ENCODE data around the gene SPEM2.

Gene SPEM2

DNA sequence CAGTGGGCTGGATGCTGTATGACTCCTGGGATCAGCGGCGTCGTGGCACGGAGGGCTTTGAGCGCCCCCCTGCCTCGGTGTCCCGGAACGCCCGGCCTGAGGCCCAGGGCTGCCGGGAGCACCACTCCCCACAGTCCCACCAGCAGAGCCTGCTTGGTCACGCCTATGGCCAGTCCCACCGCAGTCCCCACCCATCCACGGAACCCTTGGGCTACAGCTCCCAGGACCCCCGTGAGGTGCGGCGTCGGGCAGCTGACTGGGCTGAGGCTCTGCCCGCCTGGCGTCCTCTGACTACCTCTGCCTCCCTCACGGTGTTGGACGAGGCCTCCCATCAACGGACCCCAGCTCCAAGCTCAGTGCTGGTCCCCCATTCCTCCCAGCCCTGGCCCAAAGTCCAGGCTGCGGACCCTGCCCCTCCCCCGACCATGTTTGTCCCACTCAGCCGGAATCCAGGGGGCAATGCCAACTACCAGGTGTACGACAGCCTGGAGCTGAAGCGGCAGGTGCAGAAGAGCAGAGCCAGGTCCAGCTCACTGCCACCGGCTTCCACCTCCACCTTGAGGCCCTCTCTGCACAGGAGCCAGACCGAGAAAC is 1.6 kb downstream of the SPEM2 start:
- H3K4me3 ChIP-seq (ENCODE audit: control insufficient read depth in 1 of 7, extremely low read depth in 1 of 7, insufficient read depth in 4 of 7, low read depth in 2 of 7, low read length in 6 of 7) = no peak overlapping the region
- ChIA-PET POLR2A (no interaction called here), CTCF (no interaction called here)
- H3K27me3 ChIP-seq (replicated peaks in 2 of 5; ENCODE audit: control insufficient read depth in 4 of 5, insufficient read depth in 5 of 5, low read length in 4 of 5) = no peaks in the 10 kb centered on the region
- H3K4me1 ChIP-seq (ENCODE audit: control extremely low read depth in 1 of 4, control insufficient read depth in 4 of 4, insufficient read depth in 4 of 4, low read length in 3 of 4) = no peaks in the 10 kb centered on the region
- no peaks in the 10 kb centered on the region for H3K9me3 ChIP-seq (ENCODE audit: control extremely low read depth in 1 of 5, control insufficient read depth in 4 of 5, insufficient read depth in 2 of 5, low read depth in 1 of 5, low read length in 4 of 5)
- H3K36me3 ChIP-seq (ENCODE audit: control insufficient read depth in 4 of 4, insufficient read depth in 4 of 4, low read length in 3 of 4) = no peaks in the 10 kb centered on the region
- WGBS (ENCODE audit: insufficient coverage) = 98% methylated on average over 23 of the region's 29 CpGs
- H3K27ac ChIP-seq (ENCODE audit: insufficient read depth in 1 of 2, low read depth in 1 of 2, low read length in 2 of 2, poor library complexity in 1 of 2, severe bottlenecking in 2 of 2) = no peak overlapping the region
- no peak for DNase-seq

DNA sequence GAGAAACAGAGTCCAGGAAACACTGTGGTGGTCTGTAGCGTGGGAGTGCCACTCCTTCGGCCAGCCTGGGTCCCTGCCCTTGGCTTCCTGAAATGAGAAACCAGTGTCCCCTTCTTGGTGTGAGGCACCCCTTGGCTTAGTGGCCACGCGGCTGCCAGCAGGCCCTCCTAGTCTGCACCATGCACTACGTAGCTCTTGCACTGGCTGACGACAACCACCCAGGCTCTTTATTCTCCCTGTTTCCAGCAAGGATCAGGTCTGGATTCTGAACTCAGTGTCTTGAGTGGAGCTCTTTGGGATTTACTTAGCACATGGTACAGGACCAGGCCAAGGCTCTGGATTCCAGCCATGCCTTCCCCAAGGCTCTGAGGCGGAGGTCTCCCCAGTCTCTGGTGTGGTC is 2.1 kb downstream of the SPEM2 start:
- DNase-seq = no peak
- Histone ChIP-seq H3K27me3 (replicated peaks in 2 of 5; ENCODE audit: control insufficient read depth in 4 of 5, insufficient read depth in 5 of 5, low read length in 4 of 5) (no peaks in the 10 kb centered on the region), H3K36me3 (ENCODE audit: control insufficient read depth in 4 of 4, insufficient read depth in 4 of 4, low read length in 3 of 4) (no peaks in the 10 kb centered on the region), H3K27ac (ENCODE audit: insufficient read depth in 1 of 2, low read depth in 1 of 2, low read length in 2 of 2, poor library complexity in 1 of 2, severe bottlenecking in 2 of 2) (no peak overlapping the region), H3K4me1 (ENCODE audit: control extremely low read depth in 1 of 4, control insufficient read depth in 4 of 4, insufficient read depth in 4 of 4, low read length in 3 of 4) (no peaks in the 10 kb centered on the region), H3K9me3 (ENCODE audit: control extremely low read depth in 1 of 5, control insufficient read depth in 4 of 5, insufficient read depth in 2 of 5, low read depth in 1 of 5, low read length in 4 of 5) (no peaks in the 10 kb centered on the region), H3K4me3 (ENCODE audit: control insufficient read depth in 1 of 7, extremely low read depth in 1 of 7, insufficient read depth in 4 of 7, low read depth in 2 of 7, low read length in 6 of 7) (no peak overlapping the region)
- CTCF ChIA-PET = no interaction called here
- WGBS (ENCODE audit: insufficient coverage) = 100% methylated on average over 4 of the region's 7 CpGs
- POLR2A ChIA-PET = no interaction called here

DNA sequence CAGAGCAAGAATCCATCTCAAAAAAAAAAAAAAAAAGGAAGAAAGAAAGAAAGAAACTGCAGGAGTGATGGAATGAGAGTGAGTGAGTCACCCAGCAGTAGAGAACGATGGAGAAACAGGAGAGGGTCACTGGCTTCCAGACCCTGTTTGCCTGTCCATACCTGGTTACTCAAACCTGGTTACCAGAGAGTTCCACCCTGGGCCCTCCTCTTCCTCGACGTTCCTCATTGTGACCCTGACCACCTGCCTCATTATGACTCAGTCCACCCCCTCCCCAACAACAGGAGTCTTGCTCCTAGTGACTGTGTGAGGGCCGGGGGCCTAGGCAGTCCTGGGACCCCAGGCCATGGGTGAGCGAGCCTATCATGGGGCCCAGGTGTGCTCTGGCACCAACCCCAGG is 3.1 kb downstream of the SPEM2 start, which contains the start of gene SPEM3:
Gene SPEM3 (plus strand): TSS at position 301 of the 400 bp plus-strand sequence. CDS start 46 bp downstream, at position 347.
- H3K4me3 ChIP-seq (ENCODE audit: control insufficient read depth in 1 of 7, extremely low read depth in 1 of 7, insufficient read depth in 4 of 7, low read depth in 2 of 7, low read length in 6 of 7) = no peak within 1 kb of the TSS
- no peaks in the 10 kb centered on the region for H3K36me3 ChIP-seq (ENCODE audit: control insufficient read depth in 4 of 4, insufficient read depth in 4 of 4, low read length in 3 of 4)
- DNase-seq = no peak
- 89% methylated on average over 5 of the region's 5 CpGs for WGBS (ENCODE audit: insufficient coverage)
- H3K27me3 ChIP-seq (replicated peaks in 2 of 5; ENCODE audit: control insufficient read depth in 4 of 5, insufficient read depth in 5 of 5, low read length in 4 of 5) = no peaks in the 10 kb centered on the region
- ChIA-PET POLR2A (no interaction called here), CTCF (no interaction called here)
- H3K9me3 ChIP-seq (ENCODE audit: control extremely low read depth in 1 of 5, control insufficient read depth in 4 of 5, insufficient read depth in 2 of 5, low read depth in 1 of 5, low read length in 4 of 5) = no peaks in the 10 kb centered on the region
- no peaks in the 10 kb centered on the region for H3K4me1 ChIP-seq (ENCODE audit: control extremely low read depth in 1 of 4, control insufficient read depth in 4 of 4, insufficient read depth in 4 of 4, low read length in 3 of 4)
- H3K27ac ChIP-seq (ENCODE audit: insufficient read depth in 1 of 2, low read depth in 1 of 2, low read length in 2 of 2, poor library complexity in 1 of 2, severe bottlenecking in 2 of 2) = no peak within 1 kb of the TSS

DNA sequence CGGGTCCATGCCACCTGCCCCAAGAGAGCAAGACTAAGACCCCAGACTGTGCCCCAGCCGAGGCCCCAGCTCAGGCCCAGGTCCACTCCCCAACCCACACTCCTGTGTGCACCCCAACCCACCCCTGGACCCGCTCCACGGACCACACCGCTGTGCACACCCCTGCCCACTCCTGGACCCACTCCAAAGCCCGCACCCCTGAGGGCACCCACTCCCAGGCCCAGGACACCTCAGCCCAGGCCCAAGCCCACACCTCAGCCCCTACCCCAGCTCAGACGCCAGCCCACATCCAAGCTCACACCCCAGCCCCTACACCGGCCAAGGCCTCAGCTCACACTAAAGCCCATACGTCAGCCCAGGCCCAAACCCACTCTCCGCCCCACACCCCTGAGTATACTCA is 4.3 kb downstream of the SPEM2 start:
- Histone ChIP-seq H3K9me3 (ENCODE audit: control extremely low read depth in 1 of 5, control insufficient read depth in 4 of 5, insufficient read depth in 2 of 5, low read depth in 1 of 5, low read length in 4 of 5) (no peaks in the 10 kb centered on the region), H3K4me3 (ENCODE audit: control insufficient read depth in 1 of 7, extremely low read depth in 1 of 7, insufficient read depth in 4 of 7, low read depth in 2 of 7, low read length in 6 of 7) (no peak overlapping the region), H3K27me3 (replicated peaks in 2 of 5; ENCODE audit: control insufficient read depth in 4 of 5, insufficient read depth in 5 of 5, low read length in 4 of 5) (no peaks in the 10 kb centered on the region), H3K36me3 (ENCODE audit: control insufficient read depth in 4 of 4, insufficient read depth in 4 of 4, low read length in 3 of 4) (no peaks in the 10 kb centered on the region), H3K4me1 (ENCODE audit: control extremely low read depth in 1 of 4, control insufficient read depth in 4 of 4, insufficient read depth in 4 of 4, low read length in 3 of 4) (no peaks in the 10 kb centered on the region), H3K27ac (ENCODE audit: insufficient read depth in 1 of 2, low read depth in 1 of 2, low read length in 2 of 2, poor library complexity in 1 of 2, severe bottlenecking in 2 of 2) (no peak overlapping the region)
- WGBS (ENCODE audit: insufficient coverage) = 100% methylated on average over 7 of the region's 10 CpGs
- ChIA-PET POLR2A (no interaction called here), CTCF (interaction anchor here (3.0 kb wide), 1 partner anchor 26 kb away, joined by 7 read pairs; the partner anchor contains the start of gene TMEM256)
- no peak for DNase-seq

DNA sequence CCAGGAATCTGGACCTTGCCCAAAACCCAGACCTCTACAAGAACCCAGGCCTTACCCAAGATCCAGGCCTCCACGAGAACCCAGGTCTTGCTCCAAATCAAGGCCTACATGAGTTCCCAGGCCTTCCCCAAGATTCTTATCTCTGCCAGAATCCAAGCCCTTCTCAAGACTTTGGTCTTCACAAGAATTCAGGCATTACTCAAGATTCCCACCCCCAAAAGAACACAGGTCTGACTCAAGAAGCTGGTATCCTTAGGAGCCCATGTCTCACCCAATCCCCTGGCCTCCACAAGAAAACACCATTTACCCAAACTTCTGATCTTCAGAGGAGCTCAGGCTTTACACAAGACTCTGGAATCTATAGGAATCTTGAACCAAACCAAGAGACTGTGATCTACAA is 5.8 kb downstream of the SPEM2 start:
- Histone ChIP-seq H3K9me3 (ENCODE audit: control extremely low read depth in 1 of 5, control insufficient read depth in 4 of 5, insufficient read depth in 2 of 5, low read depth in 1 of 5, low read length in 4 of 5) (no peaks in the 10 kb centered on the region), H3K27ac (ENCODE audit: insufficient read depth in 1 of 2, low read depth in 1 of 2, low read length in 2 of 2, poor library complexity in 1 of 2, severe bottlenecking in 2 of 2) (no peak overlapping the region), H3K36me3 (ENCODE audit: control insufficient read depth in 4 of 4, insufficient read depth in 4 of 4, low read length in 3 of 4) (no peaks in the 10 kb centered on the region), H3K4me1 (ENCODE audit: control extremely low read depth in 1 of 4, control insufficient read depth in 4 of 4, insufficient read depth in 4 of 4, low read length in 3 of 4) (peaks cover 0 to 11% (median 9%) of the 10 kb centered on the region in 4 experiments), H3K4me3 (ENCODE audit: control insufficient read depth in 1 of 7, extremely low read depth in 1 of 7, insufficient read depth in 4 of 7, low read depth in 2 of 7, low read length in 6 of 7) (no peak overlapping the region), H3K27me3 (replicated peaks in 2 of 5; ENCODE audit: control insufficient read depth in 4 of 5, insufficient read depth in 5 of 5, low read length in 4 of 5) (no peaks in the 10 kb centered on the region)
- ChIA-PET POLR2A (no interaction called here), CTCF (interaction anchor here (3.0 kb wide), 1 partner anchor 28 kb away, joined by 7 read pairs; the partner anchor contains the start of gene TMEM256)
- 100% methylated on average over 1 of the region's 1 CpG for WGBS (ENCODE audit: insufficient coverage)
- DNase-seq = no peak

DNA sequence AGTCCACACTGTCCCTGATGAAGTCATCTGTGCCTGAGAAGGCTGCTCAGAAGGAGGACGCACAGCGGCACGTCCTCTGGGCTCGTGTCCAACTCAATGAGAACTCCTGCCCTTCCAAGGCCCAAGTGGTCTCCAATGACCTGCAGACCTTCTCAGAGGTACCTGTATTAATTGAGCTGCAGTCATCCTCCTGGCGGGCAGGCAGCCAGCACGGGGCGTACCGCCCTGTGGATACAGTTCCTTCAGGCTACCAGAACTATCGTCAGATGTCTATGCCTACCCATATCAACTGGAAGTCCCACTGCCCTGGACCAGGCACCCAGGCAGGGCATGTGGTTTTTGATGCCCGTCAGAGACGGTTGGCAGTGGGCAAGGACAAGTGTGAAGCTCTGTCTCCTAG is 6.9 kb downstream of the SPEM2 start:
- Histone ChIP-seq H3K36me3 (ENCODE audit: control insufficient read depth in 4 of 4, insufficient read depth in 4 of 4, low read length in 3 of 4) (no peaks in the 10 kb centered on the region), H3K27ac (ENCODE audit: insufficient read depth in 1 of 2, low read depth in 1 of 2, low read length in 2 of 2, poor library complexity in 1 of 2, severe bottlenecking in 2 of 2) (no peak overlapping the region), H3K27me3 (replicated peaks in 2 of 5; ENCODE audit: control insufficient read depth in 4 of 5, insufficient read depth in 5 of 5, low read length in 4 of 5) (no peaks in the 10 kb centered on the region), H3K4me3 (ENCODE audit: control insufficient read depth in 1 of 7, extremely low read depth in 1 of 7, insufficient read depth in 4 of 7, low read depth in 2 of 7, low read length in 6 of 7) (no peak overlapping the region), H3K9me3 (ENCODE audit: control extremely low read depth in 1 of 5, control insufficient read depth in 4 of 5, insufficient read depth in 2 of 5, low read depth in 1 of 5, low read length in 4 of 5) (no peaks in the 10 kb centered on the region), H3K4me1 (ENCODE audit: control extremely low read depth in 1 of 4, control insufficient read depth in 4 of 4, insufficient read depth in 4 of 4, low read length in 3 of 4) (peaks cover 0 to 21% (median 19%) of the 10 kb centered on the region in 4 experiments)
- CTCF ChIA-PET = interaction anchor here (0.9 to 3.0 kb wide), 3 partner anchors 9 to 476 kb away, joined by 3 to 7 read pairs (median 5); partner anchors contain the start of gene TMEM256
- DNase-seq = no peak
- over 99% methylated on average over 11 of the region's 11 CpGs for WGBS (ENCODE audit: insufficient coverage)
- POLR2A ChIA-PET = interaction anchor here (0.7 kb wide), 1 partner anchor 406 kb away, joined by 4 read pairs; no protein-coding TSS in a partner anchor

DNA sequence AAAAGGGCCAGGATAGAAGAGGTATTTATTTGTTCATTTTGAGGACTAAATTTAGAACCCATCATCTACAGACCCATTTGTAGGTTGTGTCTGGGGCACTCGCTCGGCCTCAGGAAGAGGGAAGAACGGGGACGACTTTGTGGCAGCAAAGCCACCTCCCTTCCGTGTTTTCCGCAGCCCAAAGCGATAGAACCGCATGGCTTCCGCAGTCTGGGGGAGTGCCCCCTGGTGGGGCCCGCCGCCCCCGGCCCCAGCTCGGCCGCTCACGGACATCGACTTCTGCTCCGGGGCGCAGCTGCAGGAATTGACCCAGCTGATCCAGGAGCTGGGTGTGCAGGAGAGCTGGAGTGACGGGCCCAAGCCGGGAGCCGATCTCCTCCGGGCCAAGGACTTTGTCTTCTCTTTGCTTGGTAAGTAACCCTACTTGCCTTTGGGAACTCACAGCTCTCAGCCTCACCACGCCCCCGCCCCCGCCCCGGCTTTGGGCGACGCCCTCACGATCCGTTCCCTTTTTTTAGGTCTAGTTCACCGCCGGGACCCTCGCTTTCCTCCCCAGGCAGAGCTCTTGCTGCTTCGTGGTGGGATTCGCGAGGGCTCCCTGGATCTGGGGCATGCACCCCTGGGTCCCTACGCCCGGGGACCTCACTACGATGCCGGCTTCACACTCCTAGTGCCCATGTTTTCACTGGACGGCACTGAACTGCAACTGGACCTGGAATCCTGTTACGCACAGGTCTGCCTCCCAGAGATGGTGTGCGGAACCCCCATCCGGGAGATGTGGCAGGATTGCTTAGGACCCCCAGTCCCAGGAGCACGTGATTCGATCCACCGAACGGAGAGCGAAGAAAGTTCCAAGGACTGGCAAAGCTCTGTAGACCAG is 10.5 kb downstream of the SPEM2 start:
- H3K4me1 ChIP-seq (ENCODE audit: control extremely low read depth in 1 of 4, control insufficient read depth in 4 of 4, insufficient read depth in 4 of 4, low read length in 3 of 4) = peaks cover 0 to 55% (median 52%) of the 10 kb centered on the region in 4 experiments
- H3K27ac ChIP-seq (ENCODE audit: insufficient read depth in 1 of 2, low read depth in 1 of 2, low read length in 2 of 2, poor library complexity in 1 of 2, severe bottlenecking in 2 of 2) = peak overlapping the region; percentile 25 to 55
- peak; percentile 62 to 80 (median 71) for DNase-seq
- peaks cover 0 to 32% (median 9%) of the 10 kb centered on the region in 5 experiments for H3K27me3 ChIP-seq (replicated peaks in 2 of 5; ENCODE audit: control insufficient read depth in 4 of 5, insufficient read depth in 5 of 5, low read length in 4 of 5)
- ChIA-PET POLR2A (interaction anchor here (0.9 to 2.4 kb wide), 3 partner anchors 11 to 123 kb away, joined by 3 to 28 read pairs (median 6); partner anchors contain the start of genes POLR2A and TNFSF13), CTCF (interaction anchor here (0.6 to 3.9 kb wide), 33 partner anchors 10 to 679 kb away, joined by 3 to 29 read pairs (median 5); partner anchors contain the start of genes PLSCR3, POLR2A, SENP3 and SPEM2)
- H3K36me3 ChIP-seq (ENCODE audit: control insufficient read depth in 4 of 4, insufficient read depth in 4 of 4, low read length in 3 of 4) = no peaks in the 10 kb centered on the region
- H3K9me3 ChIP-seq (ENCODE audit: control extremely low read depth in 1 of 5, control insufficient read depth in 4 of 5, insufficient read depth in 2 of 5, low read depth in 1 of 5, low read length in 4 of 5) = no peaks in the 10 kb centered on the region
- peak overlapping the region; percentile 62 to 95 (median 86) for H3K4me3 ChIP-seq (ENCODE audit: control insufficient read depth in 1 of 7, extremely low read depth in 1 of 7, insufficient read depth in 4 of 7, low read depth in 2 of 7, low read length in 6 of 7)
- 10% methylated on average over 44 of the region's 49 CpGs for WGBS (ENCODE audit: insufficient coverage)

All from common myeloid progenitor, CD34-positive (primary cell).